ENCODE measurements around the gene GJA3. TPM values are rescaled to one million over a fixed set of nuclear protein-coding genes. Genes with fewer than 3 reads are reported as not detected.
A peak's percentile ranks its signal among the peaks of the same experiment; 100 is the strongest.

The GJA3 gene
- total and polyA plus RNA-seq, 12 donors: 4.0 to 30.1 (median 18.3) TPM

DNA sequence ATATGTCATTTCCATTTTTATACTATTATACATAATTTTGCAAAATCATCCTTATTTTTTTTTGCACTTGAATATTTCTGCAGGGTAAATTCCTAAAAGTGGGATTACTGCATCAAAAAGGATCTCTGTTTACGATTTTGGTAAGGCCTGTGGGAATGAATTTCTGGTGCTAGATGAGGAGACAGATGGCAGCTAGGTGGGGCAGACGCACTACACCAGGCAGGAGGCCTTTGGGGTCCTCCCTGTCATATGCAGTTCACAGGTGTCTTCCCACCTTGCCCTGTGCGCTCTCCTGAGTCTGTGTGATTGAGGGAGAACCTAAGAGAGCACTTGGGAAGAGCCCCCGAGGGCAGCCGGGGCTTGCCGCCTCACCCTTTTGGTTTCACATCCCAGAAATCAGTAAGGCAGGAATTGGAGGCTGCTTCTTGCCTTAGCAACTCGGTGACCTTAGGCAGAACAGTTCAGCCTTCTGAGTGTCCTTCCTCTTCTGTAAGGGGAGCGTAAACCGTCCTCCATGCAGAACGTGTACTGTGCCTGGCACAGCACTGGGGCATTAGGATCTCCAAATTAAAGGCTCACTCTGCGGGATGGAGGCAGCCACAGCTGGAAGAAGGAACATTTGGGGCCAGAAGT lies 45.3 kb upstream of the GJA3 start:
- H3K4me3 ChIP-seq: no peak overlapping the region
- H3K27me3 ChIP-seq: peaks cover 0 to 39% (median 20%) of the 10 kb centered on the region in 7 donors
- peaks cover 0 to 15% (median 4%) of the 10 kb centered on the region in 11 donors for H3K9me3 ChIP-seq
- no peaks in the 10 kb centered on the region for H3K36me3 ChIP-seq
- DNase-seq (no peak), ATAC-seq (no peak)
- intact Hi-C loops (cut with DNase I): no loop called here
- TF ChIP-seq, protein P1, sequence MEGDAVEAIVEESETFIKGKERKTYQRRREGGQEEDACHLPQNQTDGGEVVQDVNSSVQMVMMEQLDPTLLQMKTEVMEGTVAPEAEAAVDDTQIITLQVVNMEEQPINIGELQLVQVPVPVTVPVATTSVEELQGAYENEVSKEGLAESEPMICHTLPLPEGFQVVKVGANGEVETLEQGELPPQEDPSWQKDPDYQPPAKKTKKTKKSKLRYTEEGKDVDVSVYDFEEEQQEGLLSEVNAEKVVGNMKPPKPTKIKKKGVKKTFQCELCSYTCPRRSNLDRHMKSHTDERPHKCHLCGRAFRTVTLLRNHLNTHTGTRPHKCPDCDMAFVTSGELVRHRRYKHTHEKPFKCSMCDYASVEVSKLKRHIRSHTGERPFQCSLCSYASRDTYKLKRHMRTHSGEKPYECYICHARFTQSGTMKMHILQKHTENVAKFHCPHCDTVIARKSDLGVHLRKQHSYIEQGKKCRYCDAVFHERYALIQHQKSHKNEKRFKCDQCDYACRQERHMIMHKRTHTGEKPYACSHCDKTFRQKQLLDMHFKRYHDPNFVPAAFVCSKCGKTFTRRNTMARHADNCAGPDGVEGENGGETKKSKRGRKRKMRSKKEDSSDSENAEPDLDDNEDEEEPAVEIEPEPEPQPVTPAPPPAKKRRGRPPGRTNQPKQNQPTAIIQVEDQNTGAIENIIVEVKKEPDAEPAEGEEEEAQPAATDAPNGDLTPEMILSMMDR (IDR thresholded peaks at IDR 0.05): no peak
- no peaks in the 10 kb centered on the region for H3K4me1 ChIP-seq
- 73 to 79% methylated on average over 11 of the region's 11 CpGs for WGBS, 2 donors
- no peak overlapping the region for H3K27ac ChIP-seq

DNA sequence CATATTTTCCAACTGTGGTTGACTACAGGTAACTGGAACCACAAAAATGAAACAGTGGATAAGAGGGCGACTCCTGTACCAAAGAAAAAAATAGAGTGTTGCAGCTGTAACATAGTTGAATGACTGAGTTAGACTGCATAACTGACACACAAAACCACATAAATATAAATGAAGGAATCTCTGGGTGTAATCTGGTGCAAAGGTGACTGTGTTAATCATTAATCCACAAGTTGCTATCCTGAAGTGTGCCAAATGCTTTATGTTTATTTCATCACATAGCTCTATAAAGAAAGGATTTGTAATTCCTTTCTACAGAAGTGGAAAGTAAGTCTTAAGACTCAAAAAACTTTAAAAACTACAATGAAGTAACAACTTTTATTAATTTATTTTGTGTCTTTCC lies 37.9 kb upstream of the GJA3 start:
- H3K9me3 ChIP-seq: peaks cover 0 to 23% (median 4%) of the 10 kb centered on the region in 11 donors
- no peak overlapping the region for H3K4me3 ChIP-seq
- DNase-seq (no peak), ATAC-seq (no peak)
- H3K4me1 ChIP-seq: peaks cover 0 to 6% (median 5%) of the 10 kb centered on the region in 9 donors
- no peaks in the 10 kb centered on the region for H3K36me3 ChIP-seq
- TF ChIP-seq, protein P1 (IDR thresholded peaks at IDR 0.05): no peak
- intact Hi-C loops (cut with DNase I): loop anchor here in 9 of 10 donors (5.0 to 10.0 kb wide), 6 partner anchors 269 to 726 kb away; no protein-coding TSS in a partner anchor
- H3K27me3 ChIP-seq: peaks cover 5 to 49% (median 34%) of the 10 kb centered on the region in 7 donors
- H3K27ac ChIP-seq: no peak overlapping the region
- WGBS, 2 donors: 83 to 89% methylated on average over 1 of the region's 1 CpG

DNA sequence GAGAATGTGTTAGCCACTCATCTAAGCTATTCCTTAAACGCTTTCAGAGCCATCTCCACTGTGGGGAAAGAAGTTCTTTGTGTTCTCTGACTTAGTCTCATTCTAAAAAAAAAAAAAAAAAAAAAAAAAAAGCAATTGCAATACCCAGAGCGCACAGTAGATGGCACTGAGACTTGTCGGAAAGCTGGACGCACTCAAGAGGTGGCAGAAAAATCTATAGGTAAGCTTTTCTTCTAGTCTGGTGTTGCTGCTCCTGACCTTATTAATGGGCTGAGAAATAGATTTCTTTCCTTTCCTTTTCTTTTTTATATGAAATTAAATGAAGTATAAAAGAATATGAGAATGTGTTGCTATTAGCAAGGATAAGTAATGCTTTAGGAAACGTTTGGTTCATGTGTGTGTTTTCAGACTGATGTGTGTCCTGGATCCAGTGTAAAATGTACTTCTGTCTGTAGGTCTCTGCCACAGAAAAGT lies 36.5 kb upstream of the GJA3 start:
- Histone ChIP-seq H3K9me3 (peaks cover 0 to 20% (median 4%) of the 10 kb centered on the region in 11 donors), H3K27ac (no peak overlapping the region), H3K27me3 (peaks cover 16 to 58% (median 48%) of the 10 kb centered on the region in 7 donors), H3K36me3 (no peaks in the 10 kb centered on the region), H3K4me1 (peaks cover 3 to 20% (median 19%) of the 10 kb centered on the region in 9 donors), H3K4me3 (no peak overlapping the region)
- intact Hi-C loops (cut with DNase I): loop anchor here in 9 of 10 donors (1.0 to 10.0 kb wide), 7 partner anchors 270 to 727 kb away; no protein-coding TSS in a partner anchor
- ATAC-seq: peak in 4 of 8 donors; percentile 16 to 59 (median 42)
- DNase-seq: no peak
- WGBS, 2 donors: 9 to 11% methylated on average over 5 of the region's 5 CpGs
- TF ChIP-seq, protein P1 (IDR thresholded peaks at IDR 0.05): peak; percentile 52 to 77 (median 72)

DNA sequence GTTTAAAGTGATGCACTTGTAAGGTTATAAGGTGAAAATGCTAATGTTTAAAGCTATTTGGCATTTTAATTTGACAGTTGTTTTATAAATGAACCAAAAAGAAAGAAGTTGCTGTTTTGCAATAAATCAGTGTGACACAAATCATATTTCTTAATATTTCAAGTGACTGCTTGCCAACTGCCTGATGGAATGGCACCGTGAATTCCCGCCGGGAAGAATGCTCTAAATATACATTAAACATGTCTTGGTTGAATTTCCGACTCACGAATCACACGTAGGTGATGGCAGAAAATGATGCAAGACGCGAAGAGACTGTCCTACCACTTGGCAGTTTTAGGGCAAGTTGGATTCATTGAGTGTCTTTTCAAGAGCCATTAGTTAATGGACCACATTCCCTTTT lies 34.9 kb upstream of the GJA3 start:
- Histone ChIP-seq H3K27ac (no peak overlapping the region), H3K27me3 (peaks cover 17 to 74% (median 61%) of the 10 kb centered on the region in 7 donors), H3K4me1 (peaks cover 3 to 30% (median 23%) of the 10 kb centered on the region in 9 donors), H3K36me3 (no peaks in the 10 kb centered on the region), H3K4me3 (no peak overlapping the region), H3K9me3 (peaks cover 0 to 6% (median 0%) of the 10 kb centered on the region in 11 donors)
- intact Hi-C loops (cut with DNase I): loop anchor here in 9 of 10 donors (5.0 to 10.0 kb wide), 6 partner anchors 272 to 729 kb away; no protein-coding TSS in a partner anchor
- WGBS, 2 donors: 77 to 89% methylated on average over 8 of the region's 8 CpGs
- no peak for ATAC-seq
- TF ChIP-seq, protein P1 (IDR thresholded peaks at IDR 0.05): no peak
- DNase-seq: no peak
